ENCODE results near the gene MAP4K5. TPM values are rescaled to one million over a fixed set of nuclear protein-coding genes. Genes with fewer than 3 reads are reported as not detected.

MAP4K5 gene
- total RNA-seq (47.8 TPM), polyA plus RNA-seq (ENCODE audit: insufficient read depth, low read depth, low replicate concordance) (9.4 TPM)
- long read RNA-seq, donor 1: 0 reads
- long read RNA-seq, donor 2: 0 reads
- long read RNA-seq, donor 3, partial matches to known transcripts: 0 of 2 reads
- long read RNA-seq, donor 3, other reads (novel, unspliced or antisense): 0 of 2 reads
- long read RNA-seq, donor 4, partial matches to known transcripts: 7 of 12 reads
- long read RNA-seq, donor 4, other reads (novel, unspliced or antisense): 5 of 12 reads
- long read RNA-seq, donor 5: 0 reads
- long read RNA-seq, donor 6: 0 reads
- long read RNA-seq, donor 7, partial matches to known transcripts: 8 of 23 reads
- long read RNA-seq, donor 7, other reads (novel, unspliced or antisense): 15 of 23 reads
- long read RNA-seq, donor 8, partial matches to known transcripts: 5 of 6 reads
- long read RNA-seq, donor 8, other reads (novel, unspliced or antisense): 0 of 6 reads
- long read RNA-seq, donor 9: 0 reads
- long read RNA-seq, donor 10, partial matches to known transcripts: 26 of 26 reads
- long read RNA-seq, donor 10, other reads (novel, unspliced or antisense): 0 of 26 reads

DNA sequence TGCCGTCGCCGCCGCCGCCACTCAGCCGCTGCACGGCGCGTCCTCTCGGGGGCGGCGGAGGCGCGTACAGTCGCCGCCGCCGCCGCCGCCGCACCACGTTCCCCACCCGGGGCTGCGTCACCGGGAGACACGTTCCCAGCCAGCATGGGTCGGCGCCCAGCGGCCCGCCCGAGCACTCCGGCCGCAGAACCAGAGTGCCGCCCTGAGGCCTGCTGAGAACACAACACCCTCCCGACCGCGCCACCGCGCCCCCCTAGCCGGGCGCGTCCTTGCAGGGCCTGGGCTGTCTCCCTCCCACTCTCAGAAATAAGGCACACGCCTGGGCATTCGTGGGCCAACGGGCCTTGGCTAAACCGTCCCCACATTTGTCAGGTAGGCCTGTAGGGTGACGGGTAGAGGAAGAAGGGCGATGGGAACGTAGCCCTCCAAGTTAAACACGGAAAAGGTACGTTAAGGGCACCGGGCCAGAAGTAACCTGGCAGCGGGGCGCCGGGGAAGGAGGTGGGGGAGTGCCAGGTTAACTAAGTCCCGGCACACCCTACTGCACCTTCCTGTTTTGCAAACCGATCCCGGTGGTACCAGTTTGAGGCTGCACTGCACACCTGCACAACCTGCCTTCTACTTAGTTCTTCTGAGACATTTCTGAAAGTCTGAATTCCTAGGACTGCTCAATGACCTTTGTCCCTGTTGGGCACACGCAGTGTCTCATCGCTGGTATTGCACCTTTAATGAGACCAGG lies at the start of gene MAP4K5:
MAP4K5 (minus strand) TSS at position 68 of the 739 bp plus-strand sequence. CDS start 520 bp downstream, outside the sequence.
- no peaks in the 10 kb centered on the region for H3K36me3 ChIP-seq (ENCODE audit: control insufficient read depth in 2 of 3, insufficient read depth in 3 of 3, low read length in 3 of 3)
- intact Hi-C loops (cut with DNase I): no loop called here
- peak; percentile 93 for TF ChIP-seq CTCF (IDR thresholded peaks at IDR 0.05; ENCODE audit: borderline replicate concordance, extremely low read depth, insufficient read depth)
- peak within 1 kb of the TSS; percentile 77 to 79 (median 79) for H3K4me3 ChIP-seq (ENCODE audit: low read length in 3 of 3)
- FAIRE-seq (no peak), DNase-seq (peak; percentile 95 to 97 (median 96))
- peak within 1 kb of the TSS; percentile 56 to 79 (median 75) for H3K9ac ChIP-seq (ENCODE audit: low read length in 3 of 3)
- H3K27ac ChIP-seq (ENCODE audit: low read depth in 2 of 2, low read length in 2 of 2): peak within 1 kb of the TSS; percentile 87 to 88
- H3K27me3 ChIP-seq (ENCODE audit: control insufficient read depth, insufficient read depth, low read length): no peaks in the 10 kb centered on the region
- peaks cover 2 to 10% (median 4%) of the 10 kb centered on the region in 3 donors for H3K4me1 ChIP-seq (ENCODE audit: control insufficient read depth in 2 of 3, insufficient read depth in 2 of 3, low read depth in 1 of 3, low read length in 3 of 3)
- H3K9me3 ChIP-seq (ENCODE audit: control insufficient read depth in 2 of 3, insufficient read depth in 1 of 3, low read length in 3 of 3): no peaks in the 10 kb centered on the region

GRCh38 chr14:50578433-50578832 lies 46.1 kb upstream of the MAP4K5 start:
- intact Hi-C loops (cut with DNase I): no loop called here
- DNase-seq (no peak), FAIRE-seq (no peak)
- H3K9ac ChIP-seq (ENCODE audit: low read length in 3 of 3): no peak overlapping the region
- TF ChIP-seq CTCF (IDR thresholded peaks at IDR 0.05; ENCODE audit: borderline replicate concordance, extremely low read depth, insufficient read depth): no peak
- H3K27me3 ChIP-seq (ENCODE audit: control insufficient read depth, insufficient read depth, low read length): no peaks in the 10 kb centered on the region
- no peaks in the 10 kb centered on the region for H3K9me3 ChIP-seq (ENCODE audit: control insufficient read depth in 2 of 3, insufficient read depth in 1 of 3, low read length in 3 of 3)
- no peak overlapping the region for H3K27ac ChIP-seq (ENCODE audit: low read depth in 2 of 2, low read length in 2 of 2)
- no peak overlapping the region for H3K4me3 ChIP-seq (ENCODE audit: low read length in 3 of 3)
- H3K36me3 ChIP-seq (ENCODE audit: control insufficient read depth in 2 of 3, insufficient read depth in 3 of 3, low read length in 3 of 3): no peaks in the 10 kb centered on the region
- H3K4me1 ChIP-seq (ENCODE audit: control insufficient read depth in 2 of 3, insufficient read depth in 2 of 3, low read depth in 1 of 3, low read length in 3 of 3): no peaks in the 10 kb centered on the region

- intact Hi-C loops (cut with DNase I): no loop called here
- TF ChIP-seq CTCF (IDR thresholded peaks at IDR 0.05; ENCODE audit: borderline replicate concordance, extremely low read depth, insufficient read depth): no peak
- Histone ChIP-seq H3K27me3 (ENCODE audit: control insufficient read depth, insufficient read depth, low read length) (no peaks in the 10 kb centered on the region), H3K36me3 (ENCODE audit: control insufficient read depth in 2 of 3, insufficient read depth in 3 of 3, low read length in 3 of 3) (no peaks in the 10 kb centered on the region), H3K9me3 (ENCODE audit: control insufficient read depth in 2 of 3, insufficient read depth in 1 of 3, low read length in 3 of 3) (no peaks in the 10 kb centered on the region), H3K4me1 (ENCODE audit: control insufficient read depth in 2 of 3, insufficient read depth in 2 of 3, low read depth in 1 of 3, low read length in 3 of 3) (no peaks in the 10 kb centered on the region), H3K27ac (ENCODE audit: low read depth in 2 of 2, low read length in 2 of 2) (no peak overlapping the region), H3K9ac (ENCODE audit: low read length in 3 of 3) (no peak overlapping the region), H3K4me3 (ENCODE audit: low read length in 3 of 3) (no peak overlapping the region)
- FAIRE-seq: peak; percentile 39
- no peak for DNase-seq
Observed at GRCh38 chr14:50577982-50578381, 45.6 kb upstream of the MAP4K5 start.

All from kidney (tissue), 22 donors.